Mesenchymal stem cell (in vitro differentiated cells and primary cell): ENCODE measurements around the gene P2RY11.

Experiments used
- DNase-seq: peaks from one replicate; pipeline ENCODE4 v3.0.0-alpha.2; 2013
- H2AFZ ChIP-seq: one replicate; pipeline ENCODE4 v1.6.1; 2013; ENCODE audit warnings: low read depth, mild to moderate bottlenecking, control low read depth, inconsistent platforms, low read length, moderate library complexity
- H2AK5ac ChIP-seq: 2 replicates; pipeline ENCODE4 v1.6.1; 2013; ENCODE audit warnings: low read length, moderate library complexity, mild to moderate bottlenecking, inconsistent platforms; ENCODE audit not compliant: severe bottlenecking
- H2BK120ac ChIP-seq: one replicate; pipeline ENCODE4 v1.6.1; 2013; ENCODE audit warnings: low read depth, mild to moderate bottlenecking, inconsistent platforms, low read length, moderate library complexity
- H2BK12ac ChIP-seq, 2 experiments: one replicate each; pipeline ENCODE4 v1.6.1; 2013; ENCODE audit warnings: inconsistent platforms in 2 of 2, low read length in 2 of 2, mild to moderate bottlenecking in 2 of 2, moderate library complexity in 2 of 2, control low read depth in 1 of 2
- H2BK15ac ChIP-seq: one replicate; pipeline ENCODE4 v1.6.1; 2013; ENCODE audit warnings: mild to moderate bottlenecking, low read depth, inconsistent platforms; ENCODE audit not compliant: poor library complexity, severe bottlenecking
- H2BK5ac ChIP-seq: 2 replicates; pipeline ENCODE4 v1.6.1; 2013; ENCODE audit warnings: low read depth, mild to moderate bottlenecking, low read length, control low read depth, inconsistent platforms; ENCODE audit not compliant: poor library complexity, severe bottlenecking
- H3K14ac ChIP-seq, 2 experiments: one replicate each; pipeline ENCODE4 v1.6.1; 2013; ENCODE audit warnings: inconsistent platforms in 2 of 2, low read length in 2 of 2, control low read depth in 1 of 2, mild to moderate bottlenecking in 1 of 2, moderate library complexity in 1 of 2
- H3K18ac ChIP-seq, 2 experiments: one replicate each; pipeline ENCODE4 v1.6.1; 2013; ENCODE audit warnings: inconsistent platforms in 2 of 2, low read length in 2 of 2, control low read depth in 1 of 2, low read depth in 1 of 2, mild to moderate bottlenecking in 1 of 2
- H3K23ac ChIP-seq, 2 experiments: one replicate each; pipeline ENCODE4 v1.6.1; 2013; ENCODE audit warnings: inconsistent platforms in 2 of 2, low read length in 2 of 2, mild to moderate bottlenecking in 2 of 2, moderate library complexity in 2 of 2, control low read depth in 1 of 2
- H3K27ac ChIP-seq: 2 replicates; pipeline ENCODE4 v1.5.1; 2013; ENCODE audit warnings: mild to moderate bottlenecking, moderate library complexity, low read length, control low read depth, inconsistent platforms; ENCODE audit not compliant: poor library complexity, severe bottlenecking
- H3K27me3 ChIP-seq, 2 experiments: 2 replicates each; pipeline versions ENCODE4 v1.6.1 to v1.7.0; 2013; ENCODE audit warnings: low read length in 2 of 2, mild to moderate bottlenecking in 2 of 2, moderate library complexity in 2 of 2, control low read depth in 1 of 2, inconsistent platforms in 1 of 2; ENCODE audit not compliant: control insufficient read depth in 1 of 2, insufficient read depth in 1 of 2
- H3K36me3 ChIP-seq, 2 experiments: 2 replicates each; pipeline versions ENCODE4 v1.6.1 to v1.7.0; 2013; ENCODE audit warnings: low read length in 2 of 2, control low read depth in 1 of 2, inconsistent platforms in 1 of 2, low read depth in 1 of 2, mild to moderate bottlenecking in 1 of 2; ENCODE audit not compliant: insufficient read depth in 2 of 2, control insufficient read depth in 1 of 2
- H3K4ac ChIP-seq, 2 experiments: one replicate each; pipeline ENCODE4 v1.6.1; 2013; ENCODE audit warnings: inconsistent platforms in 2 of 2, low read length in 2 of 2, mild to moderate bottlenecking in 2 of 2, moderate library complexity in 2 of 2, control low read depth in 1 of 2, low read depth in 1 of 2
- H3K4me1 ChIP-seq: 2 replicates; pipeline ENCODE4 v1.6.1; 2013; ENCODE audit warnings: low read depth, low read length, control low read depth; ENCODE audit not compliant: control insufficient read depth, insufficient read depth
- H3K4me2 ChIP-seq: 2 replicates; pipeline ENCODE4 v1.6.1; 2013; ENCODE audit warnings: low read length, mild to moderate bottlenecking, inconsistent platforms; ENCODE audit not compliant: poor library complexity, severe bottlenecking
- H3K4me3 ChIP-seq, 2 experiments: 2 replicates each; pipeline versions ENCODE4 v1.5.1 to v1.7.0; 2013; ENCODE audit warnings: low read length in 2 of 2, mild to moderate bottlenecking in 2 of 2, control low read depth in 1 of 2, low read depth in 1 of 2; ENCODE audit not compliant: insufficient read depth in 1 of 2
- H3K79me1 ChIP-seq: replicated peaks from 2 replicates; pipeline ENCODE4 v1.6.1; 2013; ENCODE audit warnings: mild to moderate bottlenecking, control low read depth, low read length, inconsistent platforms; ENCODE audit not compliant: poor library complexity, severe bottlenecking
- H3K9ac ChIP-seq: 2 replicates; pipeline ENCODE4 v1.7.0; 2013; ENCODE audit warnings: mild to moderate bottlenecking, low read length, moderate library complexity
- H3K9me3 ChIP-seq: 2 replicates; pipeline ENCODE4 v1.7.0; 2013; ENCODE audit warnings: mild to moderate bottlenecking, low read length; ENCODE audit not compliant: control insufficient read depth
- H4K8ac ChIP-seq: one replicate; pipeline ENCODE4 v1.6.1; 2013; ENCODE audit warnings: inconsistent platforms, mild to moderate bottlenecking, low read length, moderate library complexity
- H4K91ac ChIP-seq: one replicate; pipeline ENCODE4 v1.6.1; 2013; ENCODE audit warnings: mild to moderate bottlenecking, low read length, inconsistent platforms
- WGBS: methylation state at CpG from one replicate; pipeline ENCODE4 v1.1.7; 2013; ENCODE audit warnings: mixed read lengths; 5-methylcytosine and 5-hydroxymethylcytosine counted together
- small RNA-seq: library from polyadenylated mRNA; stranded (forward); fragments of <200 nt; extraction: miRNeasy Mini kit (QIAGEN cat#:217004); gene quantifications from one replicate; pipeline ENCODE3, GENCODE V24; 2013; ENCODE audit warnings: low read depth

The P2RY11 gene

GRCh38 chr19:10159610-10160009 is 48.1 kb downstream of the P2RY11 start:
- no peak overlapping the region for H2BK15ac ChIP-seq
- H3K9ac ChIP-seq, result no peak overlapping the region
- no peak overlapping the region for H2AK5ac ChIP-seq
- H2AFZ ChIP-seq, result no peak overlapping the region
- no peak overlapping the region for H2BK12ac ChIP-seq
- H3K18ac ChIP-seq, result no peak overlapping the region
- no peak overlapping the region for H4K91ac ChIP-seq
- 95% methylated on average over 16 of the region's 16 CpGs for WGBS
- H3K4me1 ChIP-seq, result no peaks in the 10 kb centered on the region
- H4K8ac ChIP-seq, result no peak overlapping the region
- no peak overlapping the region for H2BK5ac ChIP-seq
- no peak overlapping the region for H3K27ac ChIP-seq
- no peaks in the 10 kb centered on the region for H3K9me3 ChIP-seq
- no peak overlapping the region for H2BK120ac ChIP-seq
- H3K4ac ChIP-seq, result no peak overlapping the region
- no peak overlapping the region for H3K23ac ChIP-seq
- H3K14ac ChIP-seq, result no peak overlapping the region
- DNase-seq, result no peak
- peaks cover 38% of the 10 kb centered on the region for H3K79me1 ChIP-seq
- H3K4me2 ChIP-seq, result no peak overlapping the region
- H3K27me3 ChIP-seq, result no peaks in the 10 kb centered on the region
- H3K36me3 ChIP-seq, result peaks cover 92 to 96% of the 10 kb centered on the region in 2 experiments
- no peak overlapping the region for H3K4me3 ChIP-seq

GRCh38 chr19:10163536-10163935 is 52.0 kb downstream of the P2RY11 start:
- H3K9ac ChIP-seq, result no peak overlapping the region
- WGBS, result 96% methylated on average over 1 of the region's 3 CpGs
- H3K14ac ChIP-seq, result no peak overlapping the region

More at GRCh38 chr19:10163536-10163935, 52.0 kb downstream of the P2RY11 start:
- Histone ChIP-seq H3K4me1 (no peaks in the 10 kb centered on the region), H3K18ac (no peak overlapping the region), H3K4me2 (no peak overlapping the region), H3K23ac (no peak overlapping the region), H3K36me3 (peaks cover 84 to 89% of the 10 kb centered on the region in 2 experiments), H2AK5ac (no peak overlapping the region), H4K8ac (no peak overlapping the region), H2BK12ac (no peak overlapping the region), H3K79me1 (peaks cover 41% of the 10 kb centered on the region), H2BK5ac (no peak overlapping the region), H2BK120ac (no peak overlapping the region), H3K4me3 (no peak overlapping the region), H3K4ac (no peak overlapping the region), H3K27me3 (no peaks in the 10 kb centered on the region), H2BK15ac (no peak overlapping the region), H3K9me3 (no peaks in the 10 kb centered on the region), H4K91ac (no peak overlapping the region), H3K27ac (no peak overlapping the region), H2AFZ (no peak overlapping the region)
- DNase-seq, result no peak

Small RNAs within 50 kb of the gene (small RNA-seq; reads per million reads assigned to genes)
- gene SNORD105, result 137 reads per million, percentile 93 among the genes with 10 or more reads in this experiment
- 389 reads per million, percentile 96 among the genes with 10 or more reads in this experiment for gene SNORD105B
